Loucy (cell line): Measurements from ENCODE around the gene PLPP3.

Experiments used
- CTCF ChIP-seq: fragments of 200-600 bp; sonication (generic); conservative IDR thresholded peaks from 2 replicates; pipeline ENCODE4 v1.5.1; 2014; ENCODE audit warnings: mild to moderate bottlenecking, antibody characterized with exemption, low read length
- EZH2phosphoT487 ChIP-seq: fragments of 200-600 bp; IDR thresholded peaks from 2 replicates; pipeline ENCODE4 v1.6.1; 2018; ENCODE audit warnings: antibody characterized with exemption, mild to moderate bottlenecking, moderate library complexity, borderline replicate concordance

GRCh38 chr1:56483104-56483503, 96.3 kb downstream of the PLPP3 start:
- no peak for TF ChIP-seq CTCF
- TF ChIP-seq EZH2phosphoT487 = no peak
